GM19239 (cell line): ENCODE measurements around the gene ANKDD1B.
A peak's percentile ranks its signal among the peaks of the same experiment; 100 is the strongest.
"Not testable (repeated sequence)": the region's sequence is repeated elsewhere in the genome, so short reads cannot be mapped to it uniquely, and the experiment has no call there.

Experiments used
- DNase-seq: peaks from one replicate; pipeline ENCODE4 v3.0.0; 2011; ENCODE audit warnings: low spot score; ENCODE audit not compliant: insufficient read length
- FAIRE-seq: peaks from 2 replicates; lab custom pipeline; 2011; peaks lifted over from hg19 to GRCh38; lab: Jason Lieb, UNC

Gene ANKDD1B

DNA sequence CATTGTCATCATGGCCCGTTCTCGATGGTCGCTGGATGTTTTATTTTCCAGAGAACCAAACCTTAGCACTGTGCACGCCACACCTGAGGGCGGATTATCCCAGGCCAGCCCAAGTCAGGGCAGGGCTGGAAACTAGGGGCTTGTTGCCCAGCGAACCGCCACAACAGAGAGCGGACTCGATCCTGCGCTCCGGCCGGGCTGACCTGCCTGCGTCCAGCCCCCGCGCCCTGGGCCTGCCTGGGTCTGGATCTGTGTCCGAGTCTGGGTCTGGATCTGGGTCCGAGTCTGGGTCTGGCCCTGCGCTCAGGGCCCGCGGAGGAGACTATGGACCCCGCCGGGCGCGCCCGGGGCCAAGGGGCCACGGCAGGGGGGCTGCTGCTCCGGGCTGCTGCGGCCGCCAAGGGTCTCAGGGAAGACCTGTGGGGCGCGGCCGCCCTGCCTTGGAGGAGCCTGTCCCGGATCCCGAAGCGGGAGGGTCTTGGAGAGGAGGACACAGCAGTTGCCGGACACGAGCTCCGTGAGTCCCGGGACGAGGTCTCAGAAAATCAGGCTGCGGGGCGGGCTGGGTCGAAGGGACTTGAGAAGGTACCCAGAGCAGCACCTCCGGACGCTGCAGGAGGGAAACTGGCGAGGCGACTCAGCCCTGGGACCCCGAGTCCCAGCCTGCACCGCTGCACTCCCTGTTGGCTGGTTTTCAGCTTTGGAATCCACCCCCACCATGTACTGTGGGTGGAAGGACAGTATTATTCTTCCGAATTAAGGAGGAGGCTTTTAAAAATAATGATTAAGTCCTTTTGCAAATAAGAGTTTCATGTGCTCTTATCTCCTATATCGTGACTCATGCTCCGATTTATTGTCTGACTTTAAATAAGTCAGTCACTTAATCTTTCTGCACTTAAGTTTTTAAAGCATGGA lies at the start of gene ANKDD1B:
ANKDD1B (plus strand) TSS at position 143 of the 915 bp plus-strand sequence; CDS start at position 325, 182 bp downstream.
- peak; percentile 17 for DNase-seq
- FAIRE-seq = no peak

- not testable (repeated sequence) for DNase-seq
- FAIRE-seq = peak; percentile 14
Measured at GRCh38 chr5:75565991-75566709, 45.1 kb upstream of the ANKDD1B start.

DNA sequence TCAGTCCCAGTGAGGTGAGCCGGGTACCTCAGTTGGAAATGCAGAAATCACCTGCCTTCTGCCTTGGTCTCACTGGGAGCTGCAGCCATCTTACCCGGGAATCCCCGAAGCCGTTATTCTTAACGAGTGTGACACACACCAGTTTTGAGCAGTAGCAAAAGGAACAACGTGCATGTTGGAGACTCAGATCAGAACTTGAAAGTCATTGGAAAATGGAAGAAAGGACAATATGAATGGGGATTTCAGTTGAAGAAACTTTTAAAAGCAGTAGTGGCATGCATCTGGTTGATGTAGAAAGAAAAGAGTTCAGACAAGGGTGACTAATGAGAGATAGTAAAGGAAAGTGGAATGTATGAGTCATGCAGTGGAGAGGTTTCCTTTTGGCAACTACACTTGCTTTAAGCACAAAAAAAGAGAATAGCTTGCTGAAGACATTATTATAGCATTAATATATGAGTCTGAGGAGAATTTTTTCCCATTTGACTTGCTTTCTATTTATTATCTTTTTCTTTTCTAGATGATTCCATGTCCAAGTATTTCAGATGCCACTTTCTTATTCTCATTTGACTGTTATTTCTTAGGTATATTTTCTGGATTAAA lies 44.4 kb upstream of the ANKDD1B start:
- DNase-seq (no peak), FAIRE-seq (peak; percentile 96)

DNA sequence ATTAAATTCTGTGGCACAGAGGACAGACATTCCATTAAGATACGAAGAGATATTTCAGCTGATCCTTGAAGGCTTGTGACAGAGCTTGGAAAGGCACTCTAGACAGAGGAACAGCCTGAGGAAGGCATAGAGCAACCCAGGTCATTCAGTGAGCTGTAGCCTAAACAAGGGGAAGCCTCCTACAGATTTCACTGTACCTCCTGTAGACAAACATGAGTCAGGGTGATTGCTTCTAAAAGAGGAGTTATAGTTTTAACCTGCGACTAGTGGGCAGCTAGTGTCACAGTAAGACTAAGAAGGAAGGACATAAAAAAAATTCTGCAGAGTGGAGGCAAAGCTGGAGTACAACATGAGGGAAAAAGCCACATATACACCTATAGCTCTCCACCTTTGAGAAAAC lies 43.5 kb upstream of the ANKDD1B start:
- peak; percentile 76 for FAIRE-seq
- DNase-seq = no peak

DNA sequence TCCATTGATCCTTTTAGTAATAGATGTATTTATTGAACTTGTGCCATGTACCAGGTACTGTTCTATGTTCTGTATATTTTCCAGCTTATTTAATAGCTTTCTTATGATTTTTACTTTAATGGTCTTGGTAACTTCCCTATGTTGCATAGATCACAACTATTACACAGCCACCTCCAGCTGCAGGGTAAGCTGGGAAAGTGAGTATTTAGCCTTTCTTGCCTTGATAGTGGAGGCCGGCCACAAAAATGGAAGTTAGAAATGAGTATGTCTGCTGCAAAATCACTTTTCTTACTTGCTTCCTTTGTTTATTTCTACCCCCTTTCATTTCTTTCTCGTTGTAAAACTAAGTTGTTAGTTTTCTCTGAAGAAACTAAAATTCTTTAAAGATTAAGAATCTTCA lies 43.1 kb upstream of the ANKDD1B start:
- FAIRE-seq = no peak
- DNase-seq = no peak

- DNase-seq (no peak), FAIRE-seq (peak; percentile 87)
Measured at GRCh38 chr5:75571547-75571946, 39.7 kb upstream of the ANKDD1B start.

GRCh38 chr5:75574791-75575190 lies 36.5 kb upstream of the ANKDD1B start:
- no peak for FAIRE-seq
- no peak for DNase-seq

- not testable (repeated sequence) for FAIRE-seq
Measured at GRCh38 chr5:75578280-75578679, 33.0 kb upstream of the ANKDD1B start.

GRCh38 chr5:75584641-75585040 lies 26.6 kb upstream of the ANKDD1B start:
- FAIRE-seq (no peak), DNase-seq (no peak)

More at GRCh38 chr5:75578280-75578679, 33.0 kb upstream of the ANKDD1B start:
- DNase-seq = not testable (repeated sequence)

DNA sequence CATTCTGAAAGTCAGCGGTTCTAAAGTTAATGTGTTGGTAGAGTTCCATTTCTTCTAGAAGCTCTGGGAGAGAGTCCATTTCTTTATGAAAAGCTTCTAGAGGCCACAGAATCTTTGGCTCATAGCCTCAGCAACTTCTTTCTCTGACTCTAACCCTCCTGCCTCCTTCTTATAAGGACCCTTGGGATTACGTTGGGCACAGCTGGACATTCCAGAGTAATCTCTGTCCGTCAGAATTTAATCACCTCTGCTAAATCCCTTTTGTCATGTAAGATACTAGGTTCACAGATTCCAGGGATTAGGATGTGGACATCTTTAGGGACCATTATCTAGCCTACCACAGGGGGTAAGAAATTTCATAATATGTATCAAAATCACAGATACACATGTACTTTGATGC lies 22.6 kb upstream of the ANKDD1B start:
- no peak for DNase-seq
- FAIRE-seq = no peak

GRCh38 chr5:75600535-75600934 lies 10.7 kb upstream of the ANKDD1B start:
- no peak for DNase-seq
- no peak for FAIRE-seq

DNA sequence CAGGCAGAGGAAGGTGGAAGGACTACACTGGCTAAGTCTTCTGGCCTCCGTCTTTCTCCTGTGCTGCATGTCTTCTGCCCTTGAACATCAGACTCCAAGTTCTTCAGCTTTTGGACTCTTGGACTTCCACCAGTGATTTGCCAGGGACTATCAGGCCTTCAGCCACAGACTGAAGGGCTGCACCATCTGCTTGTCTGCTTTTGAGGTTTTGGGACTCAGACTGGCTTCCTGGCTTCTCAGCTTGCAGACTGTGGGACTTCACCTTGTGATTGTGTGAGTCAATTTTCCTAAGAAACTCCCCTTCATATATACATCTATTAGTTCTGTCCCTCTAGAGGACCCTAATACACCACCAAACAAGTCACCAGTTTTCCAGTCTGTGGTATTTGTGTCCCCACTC lies 9.7 kb upstream of the ANKDD1B start:
- FAIRE-seq (no peak), DNase-seq (no peak)

DNA sequence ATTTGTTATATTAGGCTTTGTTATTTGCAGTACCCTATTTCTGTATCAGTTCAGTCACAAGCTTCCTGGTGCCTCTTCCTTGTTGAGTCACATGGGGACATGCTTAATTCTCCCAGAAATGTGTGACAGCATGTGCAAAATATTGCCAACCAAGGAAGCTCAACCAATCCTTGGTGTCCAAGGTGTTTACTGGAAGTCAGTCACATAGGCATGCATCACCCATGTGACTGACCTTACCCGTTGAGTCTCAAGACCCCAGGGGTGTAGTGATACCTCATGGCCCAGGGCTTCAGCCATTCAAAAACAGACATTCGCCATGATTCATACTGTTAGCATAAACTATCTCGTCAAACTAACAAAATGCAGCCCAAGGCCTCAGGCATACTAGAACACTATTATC lies 9.3 kb upstream of the ANKDD1B start:
- no peak for DNase-seq
- FAIRE-seq = no peak

- no peak for DNase-seq
- no peak for FAIRE-seq
Measured at GRCh38 chr5:75603371-75603770, 7.9 kb upstream of the ANKDD1B start.

- no peak for FAIRE-seq
- no peak for DNase-seq
Measured at GRCh38 chr5:75603821-75604220, 7.4 kb upstream of the ANKDD1B start.

- not testable (repeated sequence) for DNase-seq, FAIRE-seq
Measured at GRCh38 chr5:75607341-75607740, 3.9 kb upstream of the ANKDD1B start.

GRCh38 chr5:75608870-75609269 lies 2.4 kb upstream of the ANKDD1B start:
- DNase-seq = no peak
- FAIRE-seq = no peak

GRCh38 chr5:75610201-75610600 lies 1.1 kb upstream of the ANKDD1B start:
- FAIRE-seq = peak; percentile 60
- no peak for DNase-seq

DNA sequence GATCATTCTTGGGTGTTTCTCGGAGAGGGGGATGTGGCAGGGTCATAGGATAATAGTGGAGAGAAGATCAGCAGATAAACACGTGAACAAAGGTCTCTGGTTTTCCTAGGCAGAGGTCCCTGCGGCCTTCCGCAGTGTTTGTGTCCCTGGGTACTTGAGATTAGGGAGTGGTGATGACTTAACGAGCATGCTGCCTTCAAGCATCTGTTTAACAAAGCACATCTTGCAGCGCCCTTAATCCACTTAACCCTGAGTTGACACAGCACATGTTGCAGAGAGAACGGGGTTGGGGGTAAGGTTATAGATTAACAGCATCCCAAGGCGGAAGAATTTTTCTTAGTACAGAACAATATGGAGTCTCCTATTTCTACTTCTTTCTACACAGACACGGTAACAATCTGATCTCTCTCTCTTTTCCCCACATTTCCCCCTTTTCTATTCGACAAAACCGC lies 368 bp upstream of the ANKDD1B start:
- not testable (repeated sequence) for DNase-seq, FAIRE-seq

DNA sequence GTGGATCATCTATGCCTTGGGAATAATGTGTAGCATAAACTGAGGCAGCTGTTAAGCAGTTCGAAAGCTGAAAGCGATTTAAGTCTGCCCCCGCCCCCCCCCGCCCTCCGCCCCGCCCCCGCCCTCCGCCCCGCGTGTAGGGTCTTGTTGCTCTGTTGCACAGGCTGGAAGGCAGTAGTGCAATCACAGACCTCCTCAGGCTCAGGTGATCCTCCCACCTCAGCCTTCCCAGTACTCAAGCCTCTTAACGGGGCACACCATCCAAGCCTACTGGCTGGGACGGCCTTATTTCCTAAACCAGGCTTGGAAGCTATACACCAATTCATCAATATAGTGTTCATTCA lies 945 bp downstream of the ANKDD1B start:
- no peak for DNase-seq
- no peak for FAIRE-seq

DNA sequence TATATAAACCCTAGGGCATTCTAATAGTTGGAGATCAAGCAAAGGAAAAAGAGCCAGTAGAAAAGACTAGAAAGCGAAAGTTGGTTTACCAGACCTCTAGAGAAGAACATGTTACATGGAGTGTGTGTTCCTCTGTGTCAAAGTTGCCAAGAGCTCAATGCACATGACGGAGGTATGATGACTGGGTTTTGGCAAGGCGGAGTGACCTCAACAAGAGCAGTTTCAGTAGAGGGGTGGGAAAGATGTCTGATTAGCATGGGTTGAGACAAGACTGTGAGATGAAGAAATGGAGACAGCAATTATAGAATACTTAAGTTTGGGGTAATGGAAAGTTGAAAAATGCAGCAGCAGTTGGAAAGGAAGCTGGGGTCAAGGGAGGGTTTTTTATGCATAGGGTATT lies 1.6 kb downstream of the ANKDD1B start:
- no peak for FAIRE-seq
- no peak for DNase-seq
